GM10266 (cell line): ENCODE measurements around the gene TGFBI.

Source experiments
- DNase-seq: peaks from one replicate; pipeline ENCODE4 v3.0.0; 2012; ENCODE audit errors: extremely low spot score
- CTCF ChIP-seq: IDR thresholded peaks from 2 replicates; pipeline ENCODE4 v1.5.1; 2012; ENCODE audit warnings: mild to moderate bottlenecking, low read depth; ENCODE audit not compliant: control insufficient read depth, insufficient read depth; ENCODE audit errors: missing control alignments

The TGFBI gene

GRCh38 chr5:136004436-136004835 is 24.4 kb upstream of the TGFBI start:
- TF ChIP-seq CTCF = no peak
- DNase-seq = no peak

GRCh38 chr5:136005476-136005875 is 23.3 kb upstream of the TGFBI start:
- TF ChIP-seq CTCF = no peak
- DNase-seq = no peak

GRCh38 chr5:136006164-136006563 is 22.6 kb upstream of the TGFBI start:
- DNase-seq = no peak
- TF ChIP-seq CTCF = no peak

- no peak for TF ChIP-seq CTCF
Measured at GRCh38 chr5:136006761-136007251, 22.0 kb upstream of the TGFBI start.

GRCh38 chr5:136007271-136007670 is 21.5 kb upstream of the TGFBI start:
- TF ChIP-seq CTCF = no peak
- no peak for DNase-seq

More at GRCh38 chr5:136006761-136007251, 22.0 kb upstream of the TGFBI start:
- DNase-seq = no peak

GRCh38 chr5:136011414-136012001 is 17.3 kb upstream of the TGFBI start:
- no peak for TF ChIP-seq CTCF
- no peak for DNase-seq

- no peak for TF ChIP-seq CTCF
- no peak for DNase-seq
Measured at GRCh38 chr5:136012041-136012804, 16.6 kb upstream of the TGFBI start.
